KMS-11 (cell line): ENCODE data around the gene FYN.

Experiments used
- H2AFZ ChIP-seq: fragments of 200-600 bp; sonication (generic); 2 replicates; pipeline ENCODE4 v1.6.1; 2016; ENCODE audit warnings: antibody characterized with exemption, mixed run types, low read depth
- H3K27ac ChIP-seq: fragments of 200-600 bp; sonication (generic); 2 replicates; pipeline ENCODE4 v1.6.1; 2016; ENCODE audit warnings: mild to moderate bottlenecking, mixed run types
- H3K27me3 ChIP-seq: fragments of 200-600 bp; sonication (generic); 2 replicates; pipeline ENCODE4 v1.6.1; 2017; ENCODE audit warnings: mild to moderate bottlenecking, low read depth, mixed run types, moderate library complexity; ENCODE audit not compliant: insufficient read depth
- H3K36me3 ChIP-seq: fragments of 200-600 bp; sonication (generic); 2 replicates; pipeline ENCODE4 v1.6.1; 2017; ENCODE audit warnings: mild to moderate bottlenecking, mixed run types; ENCODE audit not compliant: insufficient read depth
- H3K4me1 ChIP-seq: fragments of 200-600 bp; sonication (generic); 2 replicates; pipeline ENCODE4 v1.6.1; 2016; ENCODE audit warnings: mild to moderate bottlenecking, low read depth, mixed run types; ENCODE audit not compliant: poor library complexity, severe bottlenecking
- H3K4me2 ChIP-seq: fragments of 200-600 bp; sonication (generic); 2 replicates; pipeline ENCODE4 v1.7.0; 2016; ENCODE audit warnings: mild to moderate bottlenecking, mixed run types
- H3K4me3 ChIP-seq: fragments of 200-600 bp; sonication (generic); IDR thresholded peaks from 2 replicates; pipeline ENCODE4 v1.6.1; 2017; ENCODE audit warnings: low read depth, low read length, mixed read lengths; ENCODE audit not compliant: insufficient read depth
- H3K79me2 ChIP-seq: fragments of 200-600 bp; sonication (generic); 2 replicates; pipeline ENCODE4 v1.6.1; 2016; ENCODE audit warnings: low read depth, mixed run types; ENCODE audit not compliant: insufficient read depth
- H3K9ac ChIP-seq: fragments of 200-600 bp; sonication (generic); 2 replicates; pipeline ENCODE4 v1.6.1; 2016; ENCODE audit warnings: mild to moderate bottlenecking, mixed run types
- H4K20me1 ChIP-seq: fragments of 200-600 bp; sonication (generic); 2 replicates; pipeline ENCODE4 v1.6.1; 2016; ENCODE audit warnings: mild to moderate bottlenecking, mixed run types; ENCODE audit not compliant: insufficient read depth
- TF ChIP-seq, protein P1 (sequence below): fragments of 200-600 bp; sonication (generic); conservative IDR thresholded peaks from 2 replicates; pipeline ENCODE4 v1.6.1; 2017; ENCODE audit warnings: low read depth, mild to moderate bottlenecking, antibody characterized with exemption, low read length, moderate library complexity, mixed read lengths

The FYN gene

DNA sequence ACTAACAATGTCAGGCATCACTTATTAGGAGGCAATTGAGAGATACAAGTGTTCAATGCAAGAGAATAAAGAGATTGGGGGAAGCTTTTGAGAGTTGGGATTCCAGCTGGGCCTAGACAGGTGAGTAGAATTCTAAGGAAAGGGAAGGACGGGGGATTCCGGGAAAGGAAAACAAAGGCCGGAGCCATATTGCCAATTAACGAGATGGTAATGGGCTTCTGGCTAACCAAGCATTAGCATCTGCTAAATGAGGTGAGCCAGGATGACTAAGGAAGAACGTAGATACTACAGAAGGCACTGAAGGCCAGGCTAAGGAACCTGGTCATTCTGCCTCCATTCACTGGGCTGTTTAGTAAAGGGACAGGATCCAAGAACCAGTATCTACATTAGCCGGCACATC, 10.5 kb downstream of the FYN start:
- H3K4me2 ChIP-seq = no peak overlapping the region
- H3K4me3 ChIP-seq = no peak overlapping the region
- H3K27me3 ChIP-seq = no peaks in the 10 kb centered on the region
- no peaks in the 10 kb centered on the region for H3K36me3 ChIP-seq
- H4K20me1 ChIP-seq = no peaks in the 10 kb centered on the region
- TF ChIP-seq, protein P1, sequence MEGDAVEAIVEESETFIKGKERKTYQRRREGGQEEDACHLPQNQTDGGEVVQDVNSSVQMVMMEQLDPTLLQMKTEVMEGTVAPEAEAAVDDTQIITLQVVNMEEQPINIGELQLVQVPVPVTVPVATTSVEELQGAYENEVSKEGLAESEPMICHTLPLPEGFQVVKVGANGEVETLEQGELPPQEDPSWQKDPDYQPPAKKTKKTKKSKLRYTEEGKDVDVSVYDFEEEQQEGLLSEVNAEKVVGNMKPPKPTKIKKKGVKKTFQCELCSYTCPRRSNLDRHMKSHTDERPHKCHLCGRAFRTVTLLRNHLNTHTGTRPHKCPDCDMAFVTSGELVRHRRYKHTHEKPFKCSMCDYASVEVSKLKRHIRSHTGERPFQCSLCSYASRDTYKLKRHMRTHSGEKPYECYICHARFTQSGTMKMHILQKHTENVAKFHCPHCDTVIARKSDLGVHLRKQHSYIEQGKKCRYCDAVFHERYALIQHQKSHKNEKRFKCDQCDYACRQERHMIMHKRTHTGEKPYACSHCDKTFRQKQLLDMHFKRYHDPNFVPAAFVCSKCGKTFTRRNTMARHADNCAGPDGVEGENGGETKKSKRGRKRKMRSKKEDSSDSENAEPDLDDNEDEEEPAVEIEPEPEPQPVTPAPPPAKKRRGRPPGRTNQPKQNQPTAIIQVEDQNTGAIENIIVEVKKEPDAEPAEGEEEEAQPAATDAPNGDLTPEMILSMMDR = no peak
- peaks cover 17% of the 10 kb centered on the region; the same call in 1 of the 2 replicates for H3K79me2 ChIP-seq
- H2AFZ ChIP-seq = no peak overlapping the region
- no peak overlapping the region for H3K9ac ChIP-seq
- no peak overlapping the region for H3K27ac ChIP-seq
- H3K4me1 ChIP-seq = no peaks in the 10 kb centered on the region

DNA sequence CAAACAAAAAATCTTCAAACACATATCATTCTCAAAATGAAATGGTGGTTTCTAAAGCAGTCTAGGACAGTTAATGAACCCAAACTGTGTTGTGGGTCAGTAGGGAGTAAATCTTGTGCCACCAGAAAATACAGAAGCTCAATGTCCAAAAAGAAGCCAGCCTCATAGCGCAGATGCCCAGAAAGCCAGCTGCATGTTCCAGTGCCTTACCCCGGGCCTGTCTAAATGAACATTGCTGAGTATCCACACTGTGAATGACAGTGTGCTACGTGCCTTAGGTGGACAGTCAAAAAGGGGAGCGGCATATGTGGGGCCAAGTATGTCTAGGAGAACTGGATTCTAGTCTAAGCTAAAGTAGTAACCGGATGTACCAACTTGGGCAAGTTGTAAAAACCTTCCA, 10.9 kb downstream of the FYN start:
- no peak overlapping the region for H2AFZ ChIP-seq
- TF ChIP-seq, protein P1 = no peak
- no peaks in the 10 kb centered on the region for H3K27me3 ChIP-seq
- H3K4me1 ChIP-seq = no peaks in the 10 kb centered on the region
- H3K36me3 ChIP-seq = no peaks in the 10 kb centered on the region
- no peaks in the 10 kb centered on the region for H4K20me1 ChIP-seq
- no peak overlapping the region for H3K27ac ChIP-seq
- H3K4me3 ChIP-seq = no peak overlapping the region
- peaks cover 17% of the 10 kb centered on the region; the same call in 1 of the 2 replicates for H3K79me2 ChIP-seq
- no peak overlapping the region for H3K4me2 ChIP-seq
- no peak overlapping the region for H3K9ac ChIP-seq

DNA sequence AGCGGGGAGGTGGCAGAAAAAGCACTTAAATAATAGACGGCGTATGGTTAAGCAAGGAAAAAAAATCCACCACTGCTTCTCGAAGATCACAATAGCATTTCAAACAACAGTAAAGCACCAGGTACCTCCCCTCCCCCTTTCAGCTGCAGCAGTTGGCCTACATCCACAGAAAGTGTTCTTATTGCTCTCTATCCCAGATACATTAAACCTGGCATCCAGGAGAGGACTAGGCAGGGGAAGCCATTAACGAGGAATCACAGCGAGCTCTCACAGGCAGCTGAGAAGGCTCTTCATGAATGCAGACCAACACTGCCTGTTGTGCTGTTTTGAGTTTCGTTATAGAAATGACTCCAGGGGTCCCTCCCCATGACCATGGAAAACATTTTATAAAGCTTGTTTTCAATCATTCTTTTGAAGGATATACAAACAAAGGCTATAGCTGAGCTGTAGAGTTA, 11.8 kb downstream of the FYN start:
- Histone ChIP-seq H3K27me3 (no peaks in the 10 kb centered on the region), H3K4me1 (no peaks in the 10 kb centered on the region), H2AFZ (no peak overlapping the region), H3K27ac (no peak overlapping the region), H3K79me2 (peaks cover 17% of the 10 kb centered on the region; the same call in 1 of the 2 replicates), H3K4me2 (no peak overlapping the region), H3K36me3 (no peaks in the 10 kb centered on the region), H3K4me3 (no peak overlapping the region), H4K20me1 (no peaks in the 10 kb centered on the region), H3K9ac (no peak overlapping the region)
- TF ChIP-seq, protein P1 = no peak

DNA sequence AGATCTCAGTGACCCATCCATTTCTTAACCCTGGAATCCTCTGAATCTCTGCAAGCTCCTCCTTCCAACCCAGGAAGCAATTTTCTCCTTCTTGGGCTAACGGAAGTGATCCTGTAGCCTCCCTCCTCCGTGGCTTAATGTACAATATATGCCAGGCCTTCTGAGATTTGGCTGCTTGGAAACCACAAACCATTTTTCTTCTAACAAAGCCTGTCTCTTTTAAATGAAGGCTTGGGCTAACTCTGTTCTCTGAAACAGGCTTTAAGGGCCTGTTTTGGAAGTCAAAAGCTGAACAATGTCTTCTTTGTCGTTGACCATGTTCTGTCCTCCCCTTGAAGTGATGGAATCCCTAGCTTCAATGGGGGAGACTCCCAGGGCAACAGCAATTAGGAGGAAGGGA, 14.9 kb downstream of the FYN start:
- no peak overlapping the region for H3K27ac ChIP-seq
- H4K20me1 ChIP-seq = no peaks in the 10 kb centered on the region
- H3K36me3 ChIP-seq = no peaks in the 10 kb centered on the region
- TF ChIP-seq, protein P1 = no peak
- peaks cover 17% of the 10 kb centered on the region; the same call in 1 of the 2 replicates for H3K79me2 ChIP-seq
- no peak overlapping the region for H2AFZ ChIP-seq
- peaks cover 6% of the 10 kb centered on the region for H3K4me1 ChIP-seq
- H3K4me3 ChIP-seq = no peak overlapping the region
- H3K4me2 ChIP-seq = no peak overlapping the region
- H3K9ac ChIP-seq = no peak overlapping the region
- H3K27me3 ChIP-seq = no peaks in the 10 kb centered on the region
